ENCODE results near the gene TADA2B. TPM values are rescaled to one million over a fixed set of nuclear protein-coding genes. Genes with fewer than 3 reads are reported as not detected.
A peak's percentile ranks its signal among the peaks of the same experiment; 100 is the strongest.

The TADA2B gene
- total RNA-seq, 1 experiment from 2014 or later = 29.5 TPM

DNA sequence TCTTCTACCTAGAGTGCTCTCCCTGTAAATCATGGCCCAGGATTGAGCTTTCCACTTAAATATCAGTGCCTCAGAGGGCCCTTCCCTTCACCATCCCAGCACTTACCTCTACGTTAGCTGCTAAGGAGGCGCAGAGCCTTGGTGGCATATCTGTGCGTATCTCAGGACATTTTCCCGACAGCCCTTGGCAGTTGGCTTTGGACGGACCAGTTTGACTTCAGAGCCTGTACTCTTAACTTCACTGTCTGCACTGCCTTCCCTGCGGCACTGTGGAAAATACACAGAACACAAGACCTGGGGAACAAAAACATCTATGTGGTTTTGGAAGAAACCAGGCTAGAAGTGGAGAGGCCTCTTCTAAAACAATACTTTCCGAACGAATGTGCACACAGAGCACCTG lies 2.4 kb downstream of the TADA2B start:
- Mint-ChIP-seq H3K27ac (ENCODE audit: low read depth, unreplicated experiment) (peak overlapping the region; percentile 6), H3K4me3 (ENCODE audit: unreplicated experiment) (peak overlapping the region; percentile 88), H3K4me1 (ENCODE audit: insufficient read depth, unreplicated experiment) (peaks cover 39% of the 10 kb centered on the region), H3K27me3 (ENCODE audit: insufficient read depth, unreplicated experiment) (no peaks in the 10 kb centered on the region), H3K36me3 (ENCODE audit: insufficient read depth, unreplicated experiment) (peaks cover 16% of the 10 kb centered on the region), H3K9me3 (ENCODE audit: unreplicated experiment) (no peaks in the 10 kb centered on the region)
- intact Hi-C loops (cut with micrococcal nuclease) = loop anchor here (1.0 kb wide), 1 partner anchor 21 kb away; no protein-coding TSS in a partner anchor
- ChIA-PET CTCF (interaction anchor here (0.6 to 8.7 kb wide), 8 partner anchors 10 to 159 kb away, joined by 3 to 98 read pairs (median 4); partner anchors contain the start of gene GRPEL1), POLR2A (interaction anchor here (0.6 to 8.3 kb wide), 11 partner anchors 11 to 381 kb away, joined by 3 to 165 read pairs (median 5); partner anchors contain the start of gene GRPEL1)
- no peak for DNase-seq (ENCODE audit: unreplicated experiment)
- TF ChIP-seq, protein P1, sequence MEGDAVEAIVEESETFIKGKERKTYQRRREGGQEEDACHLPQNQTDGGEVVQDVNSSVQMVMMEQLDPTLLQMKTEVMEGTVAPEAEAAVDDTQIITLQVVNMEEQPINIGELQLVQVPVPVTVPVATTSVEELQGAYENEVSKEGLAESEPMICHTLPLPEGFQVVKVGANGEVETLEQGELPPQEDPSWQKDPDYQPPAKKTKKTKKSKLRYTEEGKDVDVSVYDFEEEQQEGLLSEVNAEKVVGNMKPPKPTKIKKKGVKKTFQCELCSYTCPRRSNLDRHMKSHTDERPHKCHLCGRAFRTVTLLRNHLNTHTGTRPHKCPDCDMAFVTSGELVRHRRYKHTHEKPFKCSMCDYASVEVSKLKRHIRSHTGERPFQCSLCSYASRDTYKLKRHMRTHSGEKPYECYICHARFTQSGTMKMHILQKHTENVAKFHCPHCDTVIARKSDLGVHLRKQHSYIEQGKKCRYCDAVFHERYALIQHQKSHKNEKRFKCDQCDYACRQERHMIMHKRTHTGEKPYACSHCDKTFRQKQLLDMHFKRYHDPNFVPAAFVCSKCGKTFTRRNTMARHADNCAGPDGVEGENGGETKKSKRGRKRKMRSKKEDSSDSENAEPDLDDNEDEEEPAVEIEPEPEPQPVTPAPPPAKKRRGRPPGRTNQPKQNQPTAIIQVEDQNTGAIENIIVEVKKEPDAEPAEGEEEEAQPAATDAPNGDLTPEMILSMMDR (IDR thresholded peaks at IDR 0.05; ENCODE audit: unreplicated experiment) = no peak
- no TSS peak for BruUV-seq (replicated peaks)

DNA sequence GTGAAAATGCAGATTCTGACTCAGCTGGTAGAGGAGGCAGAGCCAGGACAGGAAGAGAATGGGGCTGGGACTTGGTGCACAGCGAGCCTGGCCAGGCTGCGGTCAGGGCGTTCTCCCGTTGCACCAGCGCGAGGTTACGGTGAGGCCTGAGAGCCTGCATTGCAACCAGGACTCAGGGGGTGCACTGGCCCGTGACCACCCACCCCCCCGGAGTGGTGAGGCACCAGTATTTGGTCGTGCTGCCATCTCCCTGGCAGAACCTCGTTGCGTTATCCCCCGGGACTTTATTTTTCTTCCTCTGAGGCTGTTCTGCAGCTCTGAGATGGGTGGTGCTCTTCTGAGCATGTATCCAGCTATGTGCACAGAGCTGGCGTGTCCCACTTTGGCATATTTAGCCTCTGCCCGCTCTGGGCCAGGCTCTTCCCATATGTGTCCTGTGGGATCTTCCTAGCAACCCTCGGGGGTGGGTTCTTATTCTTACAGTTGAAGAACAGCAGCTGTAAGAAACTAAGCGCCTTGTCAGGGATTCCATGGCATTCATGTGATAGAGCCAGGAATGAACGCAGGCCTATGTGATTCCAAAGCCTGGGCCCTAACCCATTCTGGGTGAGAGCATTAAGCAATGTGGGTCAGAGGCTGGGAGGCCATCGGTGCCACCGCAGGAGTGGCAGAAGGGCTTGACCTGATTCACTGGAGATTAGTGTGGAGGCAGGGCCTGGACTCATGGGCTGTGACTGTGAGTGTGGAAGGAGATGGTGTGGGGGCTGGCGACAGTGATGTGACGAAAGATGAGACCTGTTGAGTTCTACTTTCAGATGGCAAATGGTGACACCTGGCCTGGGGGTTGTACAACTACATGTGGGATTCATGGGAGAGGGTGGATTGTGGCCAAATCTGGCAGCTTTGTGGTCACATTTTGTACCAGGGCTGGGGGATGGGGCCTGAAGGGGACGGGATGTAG lies 3.1 kb downstream of the TADA2B start:
- H3K27me3 Mint-ChIP-seq (ENCODE audit: insufficient read depth, unreplicated experiment) = no peaks in the 10 kb centered on the region
- intact Hi-C loops (cut with micrococcal nuclease) = loop anchor here (1.0 kb wide), 1 partner anchor 20 kb away; no protein-coding TSS in a partner anchor

DNA sequence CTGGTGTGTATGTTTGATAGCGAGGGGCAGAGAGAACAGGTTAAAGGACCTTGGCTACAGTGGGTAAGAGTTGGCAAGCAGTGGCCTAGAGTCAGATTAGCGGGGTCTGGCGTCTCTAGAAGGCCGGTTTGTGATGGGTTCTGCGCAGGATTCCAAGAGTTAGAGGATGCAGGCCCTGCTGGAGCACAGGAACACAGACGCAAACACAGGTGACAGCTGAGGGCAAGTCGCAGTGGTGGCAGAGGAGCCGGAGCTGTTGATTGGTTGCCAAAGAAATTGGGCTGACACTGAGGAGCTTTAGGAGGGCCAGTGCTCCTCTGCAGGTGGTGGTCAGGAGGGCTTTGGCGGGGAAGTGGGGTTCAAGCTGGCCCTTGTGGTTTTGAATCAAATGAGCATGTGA lies 3.8 kb downstream of the TADA2B start:
- H3K27me3 Mint-ChIP-seq (ENCODE audit: insufficient read depth, unreplicated experiment) = no peaks in the 10 kb centered on the region
- H3K4me3 Mint-ChIP-seq (ENCODE audit: unreplicated experiment) = no peak overlapping the region
- no TSS peak for BruUV-seq (replicated peaks)
- H3K4me1 Mint-ChIP-seq (ENCODE audit: insufficient read depth, unreplicated experiment) = peaks cover 34% of the 10 kb centered on the region
- TF ChIP-seq, protein P1 (IDR thresholded peaks at IDR 0.05; ENCODE audit: unreplicated experiment) = no peak
- H3K9me3 Mint-ChIP-seq (ENCODE audit: unreplicated experiment) = no peaks in the 10 kb centered on the region
- peaks cover 17% of the 10 kb centered on the region for H3K36me3 Mint-ChIP-seq (ENCODE audit: insufficient read depth, unreplicated experiment)
- H3K27ac Mint-ChIP-seq (ENCODE audit: low read depth, unreplicated experiment) = peak overlapping the region; percentile 31
- DNase-seq (ENCODE audit: unreplicated experiment) = no peak
- ChIA-PET POLR2A (interaction anchor here (8.3 kb wide), 1 partner anchor 21 kb away, joined by 165 read pairs; the partner anchor contains the start of gene GRPEL1), CTCF (interaction anchor here (0.7 to 8.7 kb wide), 2 partner anchors 19 to 73 kb away, joined by 4 to 98 read pairs; partner anchors contain the start of gene GRPEL1)
- intact Hi-C loops (cut with micrococcal nuclease) = no loop called here

More for the DNA sequence above, 3.1 kb downstream of the TADA2B start:
- BruUV-seq (replicated peaks) = no TSS peak
- Mint-ChIP-seq H3K36me3 (ENCODE audit: insufficient read depth, unreplicated experiment) (peaks cover 17% of the 10 kb centered on the region), H3K4me3 (ENCODE audit: unreplicated experiment) (peak overlapping the region; percentile 88), H3K27ac (ENCODE audit: low read depth, unreplicated experiment) (peak overlapping the region; percentile 31), H3K4me1 (ENCODE audit: insufficient read depth, unreplicated experiment) (peaks cover 39% of the 10 kb centered on the region), H3K9me3 (ENCODE audit: unreplicated experiment) (no peaks in the 10 kb centered on the region)
- CTCF ChIA-PET = interaction anchor here (0.6 to 8.7 kb wide), 5 partner anchors 20 to 160 kb away, joined by 3 to 98 read pairs (median 4); partner anchors contain the start of gene GRPEL1
- TF ChIP-seq, protein P1 (IDR thresholded peaks at IDR 0.05; ENCODE audit: unreplicated experiment) = no peak
- DNase-seq (ENCODE audit: unreplicated experiment) = no peak
- POLR2A ChIA-PET = interaction anchor here (0.6 to 8.3 kb wide), 8 partner anchors 10 to 59 kb away, joined by 3 to 165 read pairs (median 18); partner anchors contain the start of gene GRPEL1

DNA sequence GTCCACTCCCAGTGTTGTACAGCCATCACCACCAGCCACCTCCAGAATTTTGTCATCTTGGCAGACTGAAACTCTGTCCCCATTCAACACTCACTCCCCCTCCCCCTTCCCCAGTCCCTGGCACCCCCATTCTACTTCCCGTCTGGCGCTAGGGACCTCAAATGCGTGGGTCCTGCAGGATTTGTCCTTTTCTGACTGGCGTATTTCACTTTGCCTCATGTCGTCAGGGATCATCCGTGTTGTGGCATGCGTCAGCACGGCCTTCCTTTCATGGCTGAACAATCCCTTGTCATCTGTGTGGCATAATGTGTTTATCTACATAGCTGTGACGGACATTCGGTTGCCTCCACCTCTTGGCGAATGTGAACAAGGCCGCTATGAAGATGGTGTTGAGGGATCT lies 5.5 kb downstream of the TADA2B start:
- Mint-ChIP-seq H3K27ac (ENCODE audit: low read depth, unreplicated experiment) (no peak overlapping the region), H3K9me3 (ENCODE audit: unreplicated experiment) (no peaks in the 10 kb centered on the region), H3K4me3 (ENCODE audit: unreplicated experiment) (no peak overlapping the region), H3K4me1 (ENCODE audit: insufficient read depth, unreplicated experiment) (peaks cover 28% of the 10 kb centered on the region), H3K27me3 (ENCODE audit: insufficient read depth, unreplicated experiment) (no peaks in the 10 kb centered on the region), H3K36me3 (ENCODE audit: insufficient read depth, unreplicated experiment) (peaks cover 23% of the 10 kb centered on the region)
- ChIA-PET POLR2A (no interaction called here), CTCF (interaction anchor here (1.3 to 8.7 kb wide), 2 partner anchors 18 to 21 kb away, joined by 3 to 98 read pairs; partner anchors contain the start of gene GRPEL1)
- no TSS peak for BruUV-seq (replicated peaks)
- TF ChIP-seq, protein P1 (IDR thresholded peaks at IDR 0.05; ENCODE audit: unreplicated experiment) = no peak
- DNase-seq (ENCODE audit: unreplicated experiment) = no peak
- intact Hi-C loops (cut with micrococcal nuclease) = no loop called here
